ENCODE results near the gene CCDC91. TPM values are rescaled to one million over a fixed set of nuclear protein-coding genes. Genes with fewer than 3 reads are reported as not detected.

CCDC91 gene
- total RNA-seq, 1 donor from 2014 or later: 46.3 TPM

DNA sequence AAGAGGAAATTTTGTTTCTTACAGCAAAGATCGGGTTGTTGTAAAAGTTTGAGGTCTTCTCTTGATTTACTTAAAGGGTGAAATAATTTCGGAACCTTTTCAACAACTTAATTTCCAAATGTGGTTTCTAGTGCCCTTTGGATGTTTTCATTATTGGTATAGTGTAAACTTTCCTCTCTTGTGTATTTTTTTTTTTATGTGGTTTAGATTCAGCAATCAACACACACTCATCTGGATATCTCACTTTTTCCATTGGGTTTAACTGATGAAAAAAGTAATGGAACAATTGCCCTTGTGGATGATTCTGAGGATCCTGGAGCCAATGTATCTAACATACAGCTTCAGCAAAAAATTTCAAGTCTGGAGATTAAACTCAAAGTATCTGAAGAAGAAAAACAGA is 116.3 kb downstream of the CCDC91 start:
- ChIA-PET POLR2A (no interaction called here), CTCF (no interaction called here)
- peaks cover 59% of the 10 kb centered on the region for H3K36me3 Mint-ChIP-seq (ENCODE audit: low read depth)
- no peaks in the 10 kb centered on the region for H3K27me3 Mint-ChIP-seq
- ATAC-seq (ENCODE audit: low read depth) (no peak), DNase-seq (no peak)
- H3K9me3 Mint-ChIP-seq: no peaks in the 10 kb centered on the region
- intact Hi-C loops (cut with micrococcal nuclease): no loop called here
- no peak overlapping the region for H3K4me3 Mint-ChIP-seq
- no peak overlapping the region for H3K27ac Mint-ChIP-seq
- TF ChIP-seq, protein P1, sequence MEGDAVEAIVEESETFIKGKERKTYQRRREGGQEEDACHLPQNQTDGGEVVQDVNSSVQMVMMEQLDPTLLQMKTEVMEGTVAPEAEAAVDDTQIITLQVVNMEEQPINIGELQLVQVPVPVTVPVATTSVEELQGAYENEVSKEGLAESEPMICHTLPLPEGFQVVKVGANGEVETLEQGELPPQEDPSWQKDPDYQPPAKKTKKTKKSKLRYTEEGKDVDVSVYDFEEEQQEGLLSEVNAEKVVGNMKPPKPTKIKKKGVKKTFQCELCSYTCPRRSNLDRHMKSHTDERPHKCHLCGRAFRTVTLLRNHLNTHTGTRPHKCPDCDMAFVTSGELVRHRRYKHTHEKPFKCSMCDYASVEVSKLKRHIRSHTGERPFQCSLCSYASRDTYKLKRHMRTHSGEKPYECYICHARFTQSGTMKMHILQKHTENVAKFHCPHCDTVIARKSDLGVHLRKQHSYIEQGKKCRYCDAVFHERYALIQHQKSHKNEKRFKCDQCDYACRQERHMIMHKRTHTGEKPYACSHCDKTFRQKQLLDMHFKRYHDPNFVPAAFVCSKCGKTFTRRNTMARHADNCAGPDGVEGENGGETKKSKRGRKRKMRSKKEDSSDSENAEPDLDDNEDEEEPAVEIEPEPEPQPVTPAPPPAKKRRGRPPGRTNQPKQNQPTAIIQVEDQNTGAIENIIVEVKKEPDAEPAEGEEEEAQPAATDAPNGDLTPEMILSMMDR (IDR thresholded peaks at IDR 0.05): no peak
- H3K4me1 Mint-ChIP-seq: no peaks in the 10 kb centered on the region

GRCh38 chr12:28308891-28309290 is 118.6 kb downstream of the CCDC91 start:
- H3K4me1 Mint-ChIP-seq: no peaks in the 10 kb centered on the region
- H3K27ac Mint-ChIP-seq: no peak overlapping the region
- H3K36me3 Mint-ChIP-seq (ENCODE audit: low read depth): peaks cover 75% of the 10 kb centered on the region
- TF ChIP-seq, protein P1 (IDR thresholded peaks at IDR 0.05): no peak
- intact Hi-C loops (cut with micrococcal nuclease): no loop called here
- DNase-seq (no peak), ATAC-seq (ENCODE audit: low read depth) (no peak)
- ChIA-PET CTCF (no interaction called here), POLR2A (no interaction called here)
- no peaks in the 10 kb centered on the region for H3K27me3 Mint-ChIP-seq
- H3K4me3 Mint-ChIP-seq: no peak overlapping the region
- peaks cover 2% of the 10 kb centered on the region for H3K9me3 Mint-ChIP-seq

- H3K9me3 Mint-ChIP-seq: peaks cover 13% of the 10 kb centered on the region
- DNase-seq (no peak), ATAC-seq (ENCODE audit: low read depth) (no peak)
- intact Hi-C loops (cut with micrococcal nuclease): no loop called here
- TF ChIP-seq, protein P1 (IDR thresholded peaks at IDR 0.05): no peak
- H3K4me1 Mint-ChIP-seq: no peaks in the 10 kb centered on the region
- H3K36me3 Mint-ChIP-seq (ENCODE audit: low read depth): peaks cover 81% of the 10 kb centered on the region
- H3K4me3 Mint-ChIP-seq: no peak overlapping the region
- CTCF ChIA-PET: no interaction called here
- POLR2A ChIA-PET: no interaction called here
- no peak overlapping the region for H3K27ac Mint-ChIP-seq
- no peaks in the 10 kb centered on the region for H3K27me3 Mint-ChIP-seq
Measured at GRCh38 chr12:28313631-28314030, 123.4 kb downstream of the CCDC91 start.

- DNase-seq (no peak), ATAC-seq (ENCODE audit: low read depth) (no peak)
- no peak overlapping the region for H3K27ac Mint-ChIP-seq
- no peak overlapping the region for H3K4me3 Mint-ChIP-seq
- POLR2A ChIA-PET: no interaction called here
- H3K36me3 Mint-ChIP-seq (ENCODE audit: low read depth): peaks cover 71% of the 10 kb centered on the region
- H3K9me3 Mint-ChIP-seq: peaks cover 17% of the 10 kb centered on the region
- intact Hi-C loops (cut with micrococcal nuclease): no loop called here
- CTCF ChIA-PET: no interaction called here
- H3K4me1 Mint-ChIP-seq: no peaks in the 10 kb centered on the region
- TF ChIP-seq, protein P1 (IDR thresholded peaks at IDR 0.05): no peak
- H3K27me3 Mint-ChIP-seq: no peaks in the 10 kb centered on the region
Measured at GRCh38 chr12:28316049-28316448, 125.8 kb downstream of the CCDC91 start.

DNA sequence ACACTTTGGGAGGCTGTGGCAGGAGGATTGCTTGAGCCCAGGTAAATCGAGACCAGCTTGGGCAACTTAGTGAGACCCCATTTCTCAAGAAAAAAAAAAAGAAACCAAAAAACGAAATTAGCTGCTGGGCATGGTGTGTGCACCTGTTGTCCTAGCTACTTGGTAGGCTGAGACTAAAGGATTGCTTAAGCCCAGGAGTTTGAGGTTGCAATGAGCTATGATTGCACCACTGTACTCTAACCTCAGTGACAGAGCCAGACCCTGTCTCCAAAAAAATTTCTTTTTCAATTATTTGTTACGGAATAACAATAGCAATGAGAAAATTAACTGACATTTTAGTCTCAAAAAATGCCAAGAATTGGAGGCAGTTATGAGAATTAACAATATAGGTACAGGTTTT is 128.0 kb downstream of the CCDC91 start:
- H3K27ac Mint-ChIP-seq: no peak overlapping the region
- H3K36me3 Mint-ChIP-seq (ENCODE audit: low read depth): peaks cover 59% of the 10 kb centered on the region
- H3K9me3 Mint-ChIP-seq: peaks cover 19% of the 10 kb centered on the region
- H3K4me1 Mint-ChIP-seq: no peaks in the 10 kb centered on the region
- no peaks in the 10 kb centered on the region for H3K27me3 Mint-ChIP-seq
- intact Hi-C loops (cut with micrococcal nuclease): no loop called here
- TF ChIP-seq, protein P1 (IDR thresholded peaks at IDR 0.05): no peak
- ATAC-seq (ENCODE audit: low read depth): no peak
- no peak overlapping the region for H3K4me3 Mint-ChIP-seq
- DNase-seq: no peak
- ChIA-PET CTCF (no interaction called here), POLR2A (no interaction called here)

Data from activated B cell treated with CpG ODN at 0.5 μM for 24 hours (primary cell).